H1 (cell line): ENCODE measurements around the gene LTBP1. TPM values are rescaled to one million over a fixed set of nuclear protein-coding genes. Genes with fewer than 3 reads are reported as not detected.

Experiments
- CHD2 ChIP-seq: IDR thresholded peaks from 2 replicates; pipeline ENCODE4 v1.6.1; 2012; ENCODE audit warnings: low read length, improper control_type of control experiment
- EP300 ChIP-seq, 2 experiments: IDR thresholded peaks; 1 replicate in 1 of 2; 2 replicates in 1 of 2; pipeline ENCODE4 v1.6.1; 2011 to 2012; ENCODE audit warnings: low read depth in 2 of 2, low read length in 2 of 2, mild to moderate bottlenecking in 2 of 2, borderline replicate concordance in 1 of 2, inconsistent platforms in 1 of 2, moderate library complexity in 1 of 2
- MAFK ChIP-seq: IDR thresholded peaks from 2 replicates; pipeline ENCODE4 v1.6.1; 2012; ENCODE audit warnings: low read depth, mild to moderate bottlenecking, improper control_type of control experiment, low read length
- POLR2AphosphoS5 ChIP-seq: IDR thresholded peaks from 2 replicates; pipeline ENCODE4 v1.6.1; 2011; ENCODE audit warnings: low read depth, low read length
- USF2 ChIP-seq: IDR thresholded peaks from 2 replicates; pipeline ENCODE4 v1.6.1; 2011; ENCODE audit warnings: low read length, improper control_type of control experiment
- polyA plus RNA-seq, 7 experiments: library from polyadenylated mRNA; depleted of rRNA in 3 of 7; stranded (reverse) in 5 of 7; unstranded in 2 of 7; fragments of >200 nt in 5 of 7; fragments of 200-250 nt in 2 of 7; gene quantifications; 1 replicate in 5 of 7; 2 replicates in 1 of 7; 4 replicates in 1 of 7; pipeline versions ENCODE4 v1.2.1 to v1.2.3, GENCODE V29; 2011 to 2013; ENCODE audit warnings: missing spikeins in 2 of 7, mixed read lengths in 2 of 7
- total RNA-seq: library from RNA; stranded (reverse); fragmentation: NEBNext Ultra II Directional; extraction: Animal tissue kit (Norgen Biotek cat#: 25700); gene quantifications from 2 replicates; pipeline ENCODE4 v1.2.1, GENCODE V29; 2021

The LTBP1 gene
- total and polyA plus RNA-seq, 2 of the 8 experiments (the other 6 are each of a cell fraction or from before 2014, with no cell fraction given) = 15.4 to 24.7 TPM

- TF ChIP-seq CHD2 = no peak
- no peak for TF ChIP-seq EP300 (IDR thresholded peaks at IDR 0.05; ENCODE audit: borderline replicate concordance in 1 of 2, low read depth in 2 of 2, low read length in 2 of 2)
- TF ChIP-seq POLR2AphosphoS5 = no peak
- no peak for TF ChIP-seq USF2
- no peak for TF ChIP-seq MAFK
Observed at GRCh38 chr2:33137331-33137730, 190.6 kb downstream of the LTBP1 start (continued).
